ENCODE results near the gene POMT2.
A peak's percentile ranks its signal among the peaks of the same experiment; 100 is the strongest.
"Not testable (repeated sequence)": the region's sequence is repeated elsewhere in the genome, so short reads cannot be mapped to it uniquely, and the experiment has no call there.

POMT2 gene

GRCh38 chr14:77290705-77291104, 30.0 kb downstream of the POMT2 start:
- DNase-seq, result no peak

- DNase-seq, result no peak
These were observed 34.1 kb downstream of the POMT2 start for GRCh38 chr14:77286576-77286975.

- DNase-seq, result peak; percentile 95
These were observed 36.2 kb downstream of the POMT2 start for GRCh38 chr14:77284466-77284865.

GRCh38 chr14:77284066-77284465, 36.6 kb downstream of the POMT2 start:
- peak; percentile 84 for DNase-seq

- DNase-seq, result no peak
These were observed 38.8 kb downstream of the POMT2 start for GRCh38 chr14:77281852-77282410.

GRCh38 chr14:77280921-77281320, 39.8 kb downstream of the POMT2 start:
- DNase-seq, result not testable (repeated sequence)

GRCh38 chr14:77279719-77280118, 41.0 kb downstream of the POMT2 start:
- DNase-seq, result no peak

GRCh38 chr14:77278461-77279230, 42.0 kb downstream of the POMT2 start:
- no peak for DNase-seq

- no peak for DNase-seq
These were observed 43.7 kb downstream of the POMT2 start for GRCh38 chr14:77276959-77277358.

- DNase-seq, result no peak
These were observed 44.3 kb downstream of the POMT2 start for GRCh38 chr14:77276295-77276935.

- DNase-seq, result peak; percentile 15
These were observed 45.1 kb downstream of the POMT2 start for GRCh38 chr14:77275601-77276017.

GRCh38 chr14:77275041-77275580, 45.6 kb downstream of the POMT2 start:
- DNase-seq, result no peak

GRCh38 chr14:77273796-77274195, 46.9 kb downstream of the POMT2 start:
- no peak for DNase-seq

- DNase-seq, result no peak
These were observed 48.4 kb downstream of the POMT2 start for GRCh38 chr14:77272261-77272660.

GRCh38 chr14:77271113-77271710, 49.5 kb downstream of the POMT2 start, which contains the start of gene NGB:
Gene NGB, minus strand, starts transcription at chr14:77271206. Its CDS starts 269 bp downstream, at chr14:77270937.
- DNase-seq, result no peak

GRCh38 chr14:77270361-77271112, 50.1 kb downstream of the POMT2 start:
- DNase-seq, result no peak

GRCh38 chr14:77268989-77269600, 51.6 kb downstream of the POMT2 start:
- DNase-seq, result peak; percentile 89

GRCh38 chr14:77267937-77268699, 52.6 kb downstream of the POMT2 start:
- DNase-seq, result peak; percentile 26

- DNase-seq, result no peak
These were observed 54.3 kb downstream of the POMT2 start for GRCh38 chr14:77266336-77266735.

- peak; percentile 68 for DNase-seq
These were observed 54.9 kb downstream of the POMT2 start for GRCh38 chr14:77265561-77266335.

GRCh38 chr14:77265187-77265515, 55.5 kb downstream of the POMT2 start:
- DNase-seq, result no peak
